Spleen (tissue), 7 donors: ENCODE measurements around the gene BICDL2.

ENCODE experiments used
- CTCF ChIP-seq, 11 experiments: fragments of 200-600 bp in 7 of 11; fragments of 450-650 bp in 4 of 11; sonication (generic) in 4 of 11; IDR thresholded peaks in 8 of 11; conservative IDR thresholded peaks in 3 of 11; 1 replicate in 7 of 11; 2 replicates in 4 of 11; pipeline versions ENCODE4 v1.4.0 to v1.8.0; 2016 to 2021; ENCODE audit warnings: antibody characterized with exemption in 11 of 11, inconsistent platforms in 4 of 11, mild to moderate bottlenecking in 1 of 11
- POLR2A ChIP-seq, 3 donors: fragments of 450-650 bp; IDR thresholded peaks; one replicate each; pipeline ENCODE4 v1.5.1; 2017; ENCODE audit warnings: antibody characterized with exemption in 3 of 3, mild to moderate bottlenecking in 1 of 3
- POLR2AphosphoS5 ChIP-seq, 3 donors: sonication (generic); formaldehyde crosslinking; IDR thresholded peaks; one replicate each; pipeline ENCODE4 v1.5.1; 2017; ENCODE audit warnings: antibody characterized with exemption in 3 of 3
- donor health status: DM: no; HTN: no; CAD: no; lungs with moderate emphysema.
- donor health status: DM: no; HTN: no; CAD: no.
- donor health status: DM: no; HTN: no; CAD: no.

GRCh38 chr16:3044708-3045107, 8.0 kb upstream of the BICDL2 start:
- TF ChIP-seq POLR2A (IDR thresholded peaks at IDR 0.05) (no peak), CTCF (IDR thresholded peaks at IDR 0.05 in 8 of 11, conservative IDR thresholded peaks at IDR 0.05 in 3 of 11) (no peak), POLR2AphosphoS5 (IDR thresholded peaks at IDR 0.05) (no peak)
